ENCODE results near the gene TRMT61A.
A peak's percentile ranks its signal among the peaks of the same experiment; 100 is the strongest.

The TRMT61A gene

DNA sequence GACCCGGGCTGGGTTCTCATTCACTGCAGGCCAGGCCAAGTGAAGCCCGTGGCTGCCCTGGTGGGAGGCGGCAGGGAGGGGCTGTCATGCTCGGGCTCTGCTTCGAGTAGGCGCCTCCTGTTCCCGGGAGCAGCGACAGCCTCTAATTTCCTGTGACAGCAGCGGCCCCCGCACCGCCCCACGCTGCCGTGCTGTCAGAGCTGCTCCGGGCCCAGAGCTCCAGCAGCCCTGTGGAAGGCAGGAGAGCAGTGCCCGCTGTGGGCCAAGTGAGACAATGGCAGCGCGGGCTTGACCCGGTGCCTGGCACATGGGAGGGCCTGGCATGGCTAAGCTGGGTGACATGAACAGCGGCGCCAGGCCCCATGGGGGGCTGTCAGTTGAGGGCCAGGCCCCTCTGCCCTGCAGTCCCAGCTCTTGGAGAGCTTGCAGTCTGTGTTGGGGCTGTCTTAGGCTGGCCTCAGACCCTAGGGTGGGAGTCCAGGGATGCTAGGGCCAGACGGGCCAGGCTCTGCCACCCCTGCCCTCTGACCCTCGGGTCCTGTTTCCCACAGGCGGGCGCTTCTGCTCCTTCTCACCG is 5.1 kb downstream of the TRMT61A start:
- no peak for FAIRE-seq
- no peak for DNase-seq (ENCODE audit: insufficient read length, low spot score)

DNA sequence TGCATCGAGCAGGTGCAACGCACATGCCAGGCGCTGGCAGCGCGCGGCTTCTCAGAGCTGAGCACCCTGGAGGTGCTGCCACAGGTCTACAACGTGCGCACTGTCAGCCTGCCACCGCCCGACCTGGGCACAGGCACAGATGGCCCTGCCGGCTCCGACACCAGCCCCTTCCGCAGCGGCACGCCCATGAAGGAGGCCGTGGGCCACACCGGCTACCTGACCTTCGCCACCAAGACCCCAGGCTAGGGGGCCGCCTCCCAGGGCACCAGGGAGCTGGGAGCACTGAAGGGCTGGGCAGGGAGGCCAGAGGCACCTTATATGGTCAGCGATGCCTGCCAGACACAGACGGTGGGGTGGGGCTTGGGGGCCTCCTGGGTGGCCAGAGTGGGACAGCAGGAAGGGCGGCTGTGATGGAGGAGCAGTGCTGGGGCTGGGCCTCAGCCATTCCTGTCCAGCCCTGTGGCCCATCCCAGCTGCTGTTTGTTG is 5.6 kb downstream of the TRMT61A start:
- no peak for DNase-seq (ENCODE audit: insufficient read length, low spot score)

DNA sequence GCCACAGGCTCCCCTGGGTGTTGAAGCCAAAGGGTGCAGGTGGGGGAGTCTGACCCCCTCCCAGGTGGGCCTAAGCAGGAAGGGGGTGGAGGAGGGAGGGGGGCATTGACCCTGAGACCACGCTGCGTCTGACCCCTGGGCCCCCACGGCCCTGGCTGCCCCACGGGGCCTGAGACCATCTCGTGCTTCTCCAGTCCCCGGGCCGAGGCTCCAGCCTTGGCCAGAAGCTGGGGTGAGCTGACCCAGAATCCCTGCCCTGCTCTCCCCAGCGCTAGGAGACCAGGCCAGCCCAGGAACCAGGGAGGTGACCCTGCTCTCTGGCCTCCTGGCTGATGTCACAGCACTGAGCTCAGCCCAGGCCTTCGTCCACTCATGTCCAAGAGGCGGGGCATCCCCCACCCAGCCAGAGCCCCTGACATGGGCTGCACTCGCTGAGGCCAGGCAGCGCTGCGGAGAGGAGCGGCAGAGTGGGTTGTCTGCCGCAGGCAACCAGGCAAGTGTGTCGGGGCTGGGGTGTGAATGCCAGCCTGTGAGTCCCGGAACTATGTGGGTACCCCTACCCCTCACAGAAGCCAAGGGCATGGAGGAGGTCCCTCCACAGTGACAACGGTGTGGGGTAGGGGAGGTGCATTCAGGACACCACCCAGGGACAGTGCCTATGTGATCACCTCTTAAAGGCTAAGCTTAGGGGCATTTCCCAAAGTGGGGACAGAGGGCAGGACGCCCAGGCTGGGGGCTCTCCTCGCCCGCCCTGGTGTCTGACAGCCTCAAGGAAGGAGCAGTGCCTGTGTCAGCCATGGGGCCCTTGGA is 6.3 kb downstream of the TRMT61A start:
- DNase-seq (ENCODE audit: insufficient read length, low spot score), result no peak
- no peak for FAIRE-seq

More for the DNA sequence above, 5.6 kb downstream of the TRMT61A start:
- FAIRE-seq, result no peak

DNA sequence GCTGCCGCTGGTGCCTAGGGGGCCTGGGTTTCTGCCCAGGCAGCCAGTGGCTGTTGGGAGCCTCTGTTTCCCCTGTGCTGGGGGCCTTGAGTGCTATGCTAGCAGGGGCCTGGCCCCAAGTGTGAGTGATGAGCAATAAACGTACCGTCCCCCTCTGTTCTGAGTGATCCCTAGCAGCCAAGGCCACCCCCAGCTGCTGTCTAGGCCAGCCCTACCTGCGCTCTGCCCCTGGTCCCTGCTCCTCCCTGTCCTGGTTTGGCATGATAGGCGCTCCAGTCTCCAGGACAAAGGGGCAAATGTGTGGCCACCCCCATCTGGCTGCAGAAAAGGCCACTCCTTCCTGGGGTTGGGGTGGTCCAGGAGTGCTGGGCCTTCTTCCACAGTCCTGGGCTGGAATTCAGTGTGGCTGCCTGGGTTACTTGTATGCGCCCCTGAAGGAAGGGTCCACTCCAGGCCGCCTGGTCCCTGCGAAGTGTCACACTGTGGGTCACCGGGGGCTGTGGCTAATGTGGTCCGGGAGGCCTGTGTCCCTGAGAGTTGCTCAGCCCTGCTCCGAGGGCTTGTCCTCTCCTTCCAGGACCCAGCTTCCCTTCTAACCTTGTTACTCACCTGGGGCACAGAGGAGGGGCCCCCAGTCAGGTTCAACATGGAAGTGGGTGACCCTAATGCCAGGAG is 7.0 kb downstream of the TRMT61A start:
- DNase-seq (ENCODE audit: insufficient read length, low spot score) (no peak), FAIRE-seq (no peak)

DNA sequence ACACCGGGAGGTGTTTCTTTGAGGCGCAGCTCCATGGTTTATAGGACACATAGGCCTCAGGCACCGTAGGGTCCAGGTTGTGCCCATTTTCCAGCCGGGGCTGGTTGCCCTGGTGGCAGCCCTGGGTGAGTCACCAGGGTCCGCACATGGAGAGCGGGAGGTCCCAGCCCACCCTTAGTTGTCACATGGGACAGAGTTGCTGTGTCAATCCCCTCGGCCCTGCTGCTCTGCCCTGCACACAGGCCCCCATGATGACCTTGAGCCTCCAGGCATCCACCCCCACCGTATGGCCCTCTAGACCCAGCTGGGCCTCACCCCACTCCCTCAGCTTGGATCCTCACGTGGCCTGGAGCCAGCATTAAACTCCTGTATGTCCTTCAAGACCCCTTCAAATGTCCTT is 7.7 kb downstream of the TRMT61A start:
- FAIRE-seq, result no peak

DNA sequence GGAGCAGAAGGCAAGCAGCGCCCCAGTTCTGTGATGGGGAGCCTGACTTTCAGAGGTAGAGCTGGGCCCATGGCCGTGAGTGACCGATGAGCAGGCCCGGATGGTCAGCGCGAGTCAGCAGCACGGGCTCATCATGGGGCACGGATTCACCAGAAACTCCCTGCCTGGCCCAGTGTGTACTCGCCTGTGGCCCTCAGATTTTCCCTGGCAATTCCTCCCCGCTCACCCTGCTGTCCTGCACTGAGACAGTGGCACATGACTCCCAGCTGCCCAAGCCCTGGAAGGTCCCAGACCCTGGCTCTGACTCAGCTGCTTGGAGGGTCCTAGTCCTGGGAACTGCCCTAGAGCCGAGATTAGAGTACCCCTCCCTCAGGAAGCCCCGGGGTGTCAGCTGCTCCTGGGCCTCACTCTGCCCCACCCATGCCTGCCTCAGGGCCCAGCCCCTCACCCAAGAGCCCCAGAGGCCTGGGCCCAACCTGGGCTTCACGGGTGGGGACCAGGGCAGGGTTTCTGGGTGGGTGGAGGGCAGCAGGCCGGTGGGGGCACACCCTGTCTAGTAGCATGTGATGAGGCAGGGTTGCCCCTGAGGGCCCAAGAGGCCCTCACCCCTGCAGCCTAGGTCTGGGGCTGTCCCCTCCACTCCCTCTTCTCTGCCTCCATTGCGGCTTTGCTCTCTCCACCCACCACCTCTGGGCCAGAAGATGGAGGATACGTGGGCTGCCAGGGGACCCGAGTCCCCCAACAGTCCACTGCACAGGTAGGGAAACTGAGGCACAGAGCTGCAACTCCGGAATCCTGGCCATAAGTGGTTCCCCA is 8.4 kb downstream of the TRMT61A start:
- FAIRE-seq, result no peak
- DNase-seq (ENCODE audit: insufficient read length, low spot score), result no peak

More for the DNA sequence above, 7.7 kb downstream of the TRMT61A start:
- DNase-seq (ENCODE audit: insufficient read length, low spot score), result no peak

DNA sequence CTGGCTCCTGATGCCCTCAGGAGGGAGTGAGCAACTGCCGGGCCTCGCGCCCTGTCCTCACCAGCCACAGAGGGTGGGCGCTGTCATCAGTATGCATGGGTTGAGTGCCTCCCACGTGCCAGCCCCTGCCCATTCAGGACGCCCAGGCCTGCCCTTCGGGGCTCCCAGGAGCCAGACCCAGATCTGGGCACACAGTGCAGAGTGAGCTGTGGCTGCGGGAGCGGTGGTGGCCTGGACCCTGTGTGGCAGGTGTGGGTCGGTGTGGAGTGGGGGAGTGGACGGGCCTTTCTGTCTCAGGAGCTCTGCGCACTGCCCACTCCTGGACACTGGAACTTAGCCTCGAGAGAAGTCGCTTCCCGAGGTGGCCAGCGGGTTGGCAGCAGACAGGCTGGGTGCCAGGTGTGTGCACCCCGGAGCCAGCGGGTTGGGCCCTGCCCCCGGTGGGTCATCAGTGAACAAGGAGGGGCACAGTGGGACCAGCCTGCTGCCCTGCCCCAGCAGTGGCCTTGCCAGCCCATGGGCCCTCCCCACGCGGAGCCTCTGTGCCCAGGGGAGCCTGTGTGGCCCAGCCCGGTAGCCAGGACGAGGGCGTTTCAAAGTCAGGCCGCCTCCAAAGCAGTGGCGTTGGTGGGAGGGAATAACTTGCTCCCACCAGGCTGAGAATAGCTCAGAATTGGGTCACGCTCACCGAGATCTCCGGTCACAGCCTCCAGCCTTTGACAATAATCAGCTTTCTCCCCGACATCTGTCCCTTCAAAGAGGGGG is 9.5 kb downstream of the TRMT61A start:
- no peak for DNase-seq (ENCODE audit: insufficient read length, low spot score)
- no peak for FAIRE-seq

DNA sequence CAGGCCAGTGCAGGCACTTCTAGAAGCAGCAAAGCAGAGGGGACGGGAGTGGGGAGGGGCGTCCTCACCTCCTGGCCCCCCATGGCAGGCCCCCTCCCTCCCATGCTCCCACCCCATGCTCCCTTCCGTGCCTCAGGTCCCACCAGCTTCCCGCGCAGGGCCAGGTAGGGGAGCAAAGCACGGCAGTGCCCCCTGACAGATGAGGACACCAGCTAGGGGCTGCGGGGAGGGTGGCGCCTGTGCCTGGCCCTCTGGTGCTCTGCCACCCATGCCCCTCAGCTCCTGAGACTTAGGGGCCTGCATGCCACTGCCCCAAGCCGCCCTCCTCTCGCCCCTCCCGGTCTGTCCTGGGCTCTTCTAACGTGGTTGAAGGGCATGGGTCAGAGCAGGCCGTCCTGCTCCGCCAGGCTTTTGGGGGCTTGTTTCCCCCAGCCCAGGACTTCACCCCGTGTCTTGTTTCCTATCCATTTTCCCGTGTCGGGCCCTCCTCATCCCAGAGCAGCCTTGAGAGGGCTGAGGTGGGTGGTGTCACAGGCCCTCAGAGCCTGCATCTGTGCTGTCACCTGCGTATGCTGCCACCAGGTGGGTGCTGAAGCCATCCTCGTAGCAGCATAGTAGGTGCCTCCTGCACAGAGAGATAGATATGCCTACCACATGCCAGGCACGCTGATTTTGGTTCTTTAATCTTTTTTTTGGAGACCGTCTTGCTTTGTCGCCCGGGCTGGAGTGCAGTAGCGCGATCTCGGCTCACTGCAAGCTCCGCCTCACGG is 10.2 kb downstream of the TRMT61A start:
- DNase-seq (ENCODE audit: insufficient read length, low spot score), result no peak
- FAIRE-seq, result no peak

DNA sequence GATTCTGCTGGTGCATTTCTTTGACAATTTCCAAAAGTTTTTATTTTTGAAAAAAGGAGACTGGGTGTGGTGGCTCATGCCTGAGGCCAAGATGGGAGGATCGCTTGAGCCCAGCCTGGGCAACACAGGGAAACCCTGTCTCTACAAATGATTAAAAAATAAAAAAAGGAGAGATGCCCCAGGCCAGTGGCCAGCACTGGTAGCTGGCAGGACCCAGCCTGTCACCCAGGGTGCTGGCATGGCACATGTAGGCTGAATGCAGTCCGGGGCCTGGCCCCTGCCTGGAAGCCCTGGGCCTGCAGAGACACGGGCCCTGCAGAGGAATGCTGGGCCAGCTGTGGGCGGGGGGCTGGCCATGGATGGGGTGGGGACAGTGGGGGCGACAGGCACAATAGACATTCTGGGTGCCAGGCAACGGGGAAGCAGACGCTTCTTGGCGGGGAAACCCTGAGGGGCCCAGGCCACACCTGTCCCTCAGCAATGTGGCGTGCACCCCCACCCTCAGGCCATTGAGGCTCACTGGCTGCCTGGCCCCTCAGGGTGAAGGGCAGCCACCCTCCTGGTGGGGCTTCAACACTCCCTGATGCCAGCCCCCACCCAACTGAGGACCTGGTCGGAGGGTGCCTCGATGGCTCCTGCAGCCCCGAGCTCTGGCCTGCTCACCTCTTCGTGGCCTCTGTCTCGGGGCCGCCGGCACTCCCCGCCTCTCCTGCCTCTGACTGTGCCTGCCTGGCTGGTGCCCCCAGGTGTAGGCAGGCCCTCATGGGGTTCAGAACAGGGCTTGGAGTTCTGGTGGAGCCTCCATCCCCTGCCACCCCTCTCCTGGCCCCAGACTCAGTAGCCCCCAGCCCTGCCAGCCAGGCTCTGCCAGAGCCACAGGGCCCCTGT is 12.1 kb downstream of the TRMT61A start:
- DNase-seq (ENCODE audit: insufficient read length, low spot score) (no peak), FAIRE-seq (no peak)

DNA sequence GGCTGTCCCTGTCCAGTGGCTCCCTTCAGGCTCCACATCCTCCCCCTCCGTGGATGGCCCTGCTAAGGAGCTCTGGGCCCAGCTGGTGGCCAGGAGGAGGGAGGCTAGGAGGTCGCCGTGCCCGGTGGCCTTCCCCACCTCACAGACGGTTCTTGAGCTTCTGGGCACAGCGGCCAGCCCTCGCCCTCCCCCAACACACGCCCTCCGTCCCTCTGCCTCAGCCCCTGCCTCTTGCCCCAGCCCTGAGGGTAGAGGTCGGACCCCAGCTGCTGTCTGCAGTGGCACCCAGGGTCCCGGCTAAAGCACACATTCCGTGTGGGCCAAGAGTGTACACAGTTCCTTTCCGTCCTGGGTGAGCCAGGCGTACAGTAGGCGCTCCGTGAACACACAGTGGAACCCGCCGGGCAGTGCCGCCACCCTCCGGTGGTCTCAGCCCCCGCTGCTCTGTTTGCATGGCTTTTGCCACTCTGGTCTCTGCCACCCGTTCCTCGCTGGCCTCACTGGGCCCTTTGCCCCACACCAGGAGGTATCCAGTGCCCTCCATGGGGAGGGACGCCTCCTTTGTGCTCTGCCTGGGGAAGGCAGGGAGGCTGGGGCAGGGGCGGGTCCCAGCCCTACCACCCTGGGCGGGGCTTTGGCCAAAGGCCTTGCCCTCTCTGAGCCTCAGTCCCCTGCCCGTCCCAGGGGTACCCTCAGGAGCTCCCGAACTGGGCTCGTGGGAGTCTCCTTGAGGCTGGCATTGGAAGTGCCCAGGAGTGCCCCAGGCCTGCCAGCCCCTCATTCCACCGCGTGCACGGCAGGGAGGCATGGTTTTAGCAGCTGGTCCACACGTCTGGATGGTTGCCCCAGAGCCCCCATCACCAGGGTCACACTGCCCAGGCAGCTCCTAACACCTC is 13.0 kb downstream of the TRMT61A start:
- FAIRE-seq (no peak), DNase-seq (ENCODE audit: insufficient read length, low spot score) (no peak)

DNA sequence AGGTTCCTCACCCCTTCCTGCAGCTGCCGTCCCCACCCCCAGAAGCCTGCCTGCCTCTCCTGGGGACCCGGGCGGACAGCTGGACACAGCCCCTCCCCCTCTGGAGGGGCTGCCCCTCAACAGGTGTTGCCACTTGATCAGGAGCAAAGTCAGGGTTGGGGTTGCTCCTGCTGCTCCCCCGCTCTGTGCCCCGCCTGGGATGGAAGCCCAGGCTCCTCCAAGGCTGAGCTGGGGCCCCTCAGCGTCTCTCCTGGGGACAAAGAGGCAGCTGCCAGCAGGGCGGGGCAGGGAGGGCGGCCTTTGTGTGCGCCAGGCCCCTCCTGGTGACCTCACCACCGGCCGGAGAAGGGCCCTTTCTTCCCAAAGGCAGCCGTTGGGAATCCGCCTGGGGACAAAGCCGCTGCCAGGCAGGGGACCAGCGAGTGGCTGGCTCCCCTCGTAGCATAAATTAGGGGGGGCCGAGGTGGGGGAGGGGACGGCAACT is 13.7 kb downstream of the TRMT61A start:
- no peak for FAIRE-seq
- no peak for DNase-seq (ENCODE audit: insufficient read length, low spot score)

DNA sequence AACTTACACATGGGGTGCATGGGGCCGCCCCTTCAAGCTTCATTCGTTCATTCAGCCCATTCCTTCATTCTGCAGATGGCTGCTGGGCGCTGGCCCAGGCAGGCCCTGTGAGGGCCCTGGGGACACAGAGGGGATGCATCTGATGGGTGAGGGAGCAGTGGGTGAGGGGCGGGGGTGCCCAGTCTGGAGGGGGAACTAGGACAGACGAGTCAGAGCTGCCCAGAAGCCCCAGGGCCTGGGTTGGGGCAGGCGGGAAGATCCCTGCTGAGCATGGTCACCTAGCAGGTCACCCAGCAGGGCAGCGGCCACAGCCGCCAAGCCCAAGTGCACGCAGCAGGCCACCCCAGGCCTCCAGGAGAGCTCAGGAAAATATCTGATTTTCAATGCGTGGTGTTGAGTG is 14.1 kb downstream of the TRMT61A start:
- no peak for FAIRE-seq
- no peak for DNase-seq (ENCODE audit: insufficient read length, low spot score)

DNA sequence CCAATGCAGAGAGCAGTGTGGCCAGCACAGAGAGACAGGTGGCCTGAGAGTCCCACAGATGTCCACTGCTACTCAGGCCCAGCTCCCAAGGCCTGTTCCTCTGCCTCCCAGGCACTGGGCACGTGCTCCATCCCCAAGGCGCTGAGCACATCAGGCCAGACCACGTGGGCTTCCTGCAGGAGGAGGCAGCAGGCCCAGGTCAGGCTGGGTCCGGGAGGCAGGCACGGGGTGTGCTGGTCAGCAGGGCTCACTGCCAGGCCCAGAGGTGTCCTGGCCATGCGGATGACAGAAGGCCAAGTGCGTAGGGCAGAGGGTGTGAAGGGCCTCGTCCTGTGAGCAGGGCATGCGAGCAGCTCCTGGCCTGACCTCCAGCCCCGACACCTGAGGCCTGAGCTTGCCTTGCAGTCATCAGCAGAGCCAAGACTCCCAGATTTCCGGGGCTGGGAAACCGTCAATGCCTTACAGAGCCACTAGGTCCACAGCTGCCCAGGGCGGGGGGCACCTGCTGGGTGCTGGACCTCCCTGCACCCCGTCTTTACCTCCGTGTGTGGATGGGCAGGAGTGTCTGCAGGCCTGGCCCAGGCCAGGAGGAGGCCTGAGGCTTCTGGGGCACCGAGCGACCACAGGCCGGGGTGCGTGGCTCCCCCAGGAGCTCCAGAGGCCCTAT is 14.9 kb downstream of the TRMT61A start:
- FAIRE-seq (no peak), DNase-seq (ENCODE audit: insufficient read length, low spot score) (no peak)

DNA sequence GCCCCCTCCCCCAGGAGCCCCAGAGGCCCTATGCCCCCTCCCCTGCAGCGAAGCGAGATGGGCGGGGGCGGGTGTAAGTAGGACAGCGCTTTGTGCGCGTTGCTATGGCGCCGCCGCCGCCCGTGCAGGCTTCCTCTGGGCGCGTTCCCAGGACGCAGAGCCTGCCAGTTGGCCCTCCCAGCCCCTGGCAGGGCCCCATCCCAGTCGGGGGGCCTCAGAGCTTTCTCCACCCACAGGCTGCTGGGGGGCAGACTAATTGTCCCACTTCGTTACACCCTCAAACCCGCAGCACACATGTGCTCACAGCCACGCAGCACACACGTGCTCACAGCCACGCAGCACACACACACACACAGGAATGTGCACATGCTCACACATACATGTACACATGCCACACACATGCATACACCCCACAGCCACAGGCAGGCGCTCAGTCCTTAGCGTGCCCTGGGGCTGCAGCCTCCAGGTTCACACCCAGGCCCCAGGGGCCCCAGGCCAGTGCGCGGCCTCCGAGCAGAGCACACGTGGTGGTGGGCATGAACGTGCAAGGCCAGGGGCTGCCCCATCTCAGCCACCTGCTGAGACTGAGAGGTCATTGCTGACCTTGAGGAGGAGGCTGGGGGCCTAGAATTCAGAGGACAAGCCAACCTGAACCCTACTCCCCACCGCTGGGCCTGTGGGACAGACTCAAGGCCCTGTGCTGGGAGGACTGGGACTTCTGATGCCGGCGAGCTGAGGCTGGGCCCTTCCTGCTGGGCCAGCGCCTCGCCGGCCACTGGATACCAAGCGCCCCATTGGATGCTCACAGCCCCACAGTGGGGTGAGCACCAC is 15.6 kb downstream of the TRMT61A start:
- no peak for DNase-seq (ENCODE audit: insufficient read length, low spot score)
- FAIRE-seq, result peak; percentile 52

DNA sequence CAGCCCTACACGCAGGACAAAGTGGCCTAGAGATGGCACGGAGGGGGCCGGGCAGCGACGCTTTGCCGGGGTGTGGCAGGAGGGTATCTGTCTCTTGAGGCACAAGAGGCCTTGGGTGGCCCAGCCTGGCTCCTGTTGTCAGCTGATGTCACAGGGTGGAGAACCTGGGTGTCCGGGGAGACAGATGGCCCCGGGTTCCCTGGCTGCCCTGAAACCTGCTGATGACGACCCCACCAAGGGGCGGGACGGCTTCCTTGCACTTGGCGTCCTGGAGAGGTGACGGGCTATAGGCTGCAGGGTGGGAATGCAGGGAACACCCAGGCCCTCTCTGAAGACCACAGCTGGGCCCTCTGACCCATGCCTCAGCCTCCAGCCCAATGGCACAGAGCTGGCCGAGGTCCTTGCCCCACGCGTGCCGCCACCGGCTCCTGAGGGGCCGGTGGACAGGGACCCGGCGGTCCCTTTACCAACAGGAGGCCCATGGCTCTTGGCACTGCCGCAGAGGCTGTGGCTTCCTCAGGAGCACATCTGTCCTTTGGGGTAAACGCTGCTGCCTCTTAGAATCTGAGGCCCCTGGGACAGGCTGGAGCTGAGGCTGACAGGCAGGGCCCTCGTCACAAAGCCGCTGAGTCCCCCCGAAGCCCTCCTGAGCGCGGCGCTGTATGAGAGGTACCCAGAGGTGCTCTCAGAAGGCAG is 16.4 kb downstream of the TRMT61A start:
- FAIRE-seq (no peak), DNase-seq (ENCODE audit: insufficient read length, low spot score) (no peak)
